H1 (cell line): Measurements from ENCODE around the gene TEX22. TPM values are rescaled to one million over a fixed set of nuclear protein-coding genes. Genes with fewer than 3 reads are reported as not detected.

Experiments
- CTCF ChIA-PET: fragments of 300-600 bp; sonication (Branson Sonifier 250); formaldehyde crosslinking; loops from one replicate; lab custom pipeline; 2021; ENCODE audit not compliant: partially characterized antibody; lab: Charles Lee
- POLR2A ChIA-PET: fragments of 300-600 bp; sonication (Branson Sonifier 250); formaldehyde crosslinking; loops from one replicate; lab custom pipeline; 2021; ENCODE audit warnings: inconsistent platforms; ENCODE audit not compliant: partially characterized antibody; lab: Charles Lee
- DNase-seq, 2 experiments: peaks; one replicate each; pipeline versions ENCODE4 v3.0.0 to v3.0.0-alpha.2; 2010 to 2022; ENCODE audit warnings: low spot score in 2 of 2, low read depth in 1 of 2, mixed read lengths in 1 of 2
- FAIRE-seq: peaks from 2 replicates; lab custom pipeline; 2011; peaks lifted over from hg19 to GRCh38; lab: Jason Lieb, UNC
- H2AFZ ChIP-seq: 2 replicates; pipeline ENCODE4 v1.8.1; 2012; ENCODE audit warnings: low read length, inconsistent platforms
- H2AK5ac ChIP-seq: 2 replicates; pipeline ENCODE4 v1.6.1; 2013; ENCODE audit warnings: low read depth, low read length
- H2BK120ac ChIP-seq: replicated peaks from 2 replicates; pipeline ENCODE3; 2013; ENCODE audit warnings: low read depth, low read length, inconsistent platforms
- H2BK12ac ChIP-seq: 2 replicates; pipeline ENCODE4 v1.6.1; 2013; ENCODE audit warnings: low read depth, low read length
- H2BK15ac ChIP-seq: 2 replicates; pipeline ENCODE4 v1.6.1; 2013; ENCODE audit warnings: low read length
- H2BK20ac ChIP-seq: 2 replicates; pipeline ENCODE4 v1.6.1; 2013; ENCODE audit warnings: low read length
- H2BK5ac ChIP-seq: 2 replicates; pipeline ENCODE4 v1.6.1; 2013; ENCODE audit warnings: low read depth, low read length
- H3K14ac ChIP-seq: 2 replicates; pipeline ENCODE4 v1.6.1; 2013; ENCODE audit warnings: inconsistent platforms; ENCODE audit not compliant: insufficient read length
- H3K18ac ChIP-seq: 2 replicates; pipeline ENCODE4 v1.6.1; 2013; ENCODE audit warnings: low read length; ENCODE audit errors: extremely low read depth
- H3K23ac ChIP-seq: 2 replicates; pipeline ENCODE4 v1.6.1; 2013; ENCODE audit warnings: inconsistent platforms; ENCODE audit not compliant: insufficient read length
- H3K23me2 ChIP-seq: 2 replicates; pipeline ENCODE4 v1.6.1; 2013; ENCODE audit warnings: low read depth, low read length
- H3K27ac ChIP-seq: 2 replicates; pipeline ENCODE4 v1.6.1; 2011; ENCODE audit warnings: low read depth, low read length, inconsistent platforms
- H3K27me3 ChIP-seq, 4 experiments: replicated peaks in 1 of 4; 1 replicate in 1 of 4; 2 replicates in 3 of 4; pipeline versions ENCODE4 v1.6.1 to v1.8.1; 2011 to 2013; ENCODE audit warnings: low read length in 3 of 4, mild to moderate bottlenecking in 3 of 4, inconsistent platforms in 2 of 4, mixed read lengths in 2 of 4, moderate library complexity in 1 of 4; ENCODE audit not compliant: control insufficient read depth in 3 of 4, insufficient read depth in 3 of 4; ENCODE audit errors: extremely low read depth in 1 of 4
- H3K36me3 ChIP-seq, 4 experiments: 2 replicates each; pipeline versions ENCODE4 v1.6.1 to v1.8.1; 2011 to 2013; ENCODE audit warnings: mild to moderate bottlenecking in 4 of 4, low read length in 3 of 4, moderate library complexity in 2 of 4, control low read depth in 1 of 4, inconsistent platforms in 1 of 4; ENCODE audit not compliant: insufficient read depth in 4 of 4, control insufficient read depth in 2 of 4
- H3K4ac ChIP-seq: replicated peaks from 2 replicates; pipeline ENCODE3; 2013; ENCODE audit warnings: low read length, low read depth, mixed read lengths, inconsistent platforms; ENCODE audit not compliant: insufficient read length
- H3K4me1 ChIP-seq, 4 experiments: replicated peaks in 1 of 4; 1 replicate in 1 of 4; 2 replicates in 3 of 4; pipeline versions ENCODE4 v1.6.1 to v1.8.1; 2011 to 2013; ENCODE audit warnings: low read length in 3 of 4, inconsistent platforms in 2 of 4, mixed read lengths in 1 of 4; ENCODE audit not compliant: insufficient read depth in 4 of 4, control insufficient read depth in 3 of 4
- H3K4me2 ChIP-seq, 2 experiments: 2 replicates each; pipeline versions ENCODE4 v1.6.1 to v1.8.1; 2011 to 2013; ENCODE audit warnings: low read depth in 2 of 2, low read length in 2 of 2, control low read depth in 1 of 2, inconsistent platforms in 1 of 2, mild to moderate bottlenecking in 1 of 2; ENCODE audit not compliant: insufficient read depth in 1 of 2
- H3K4me3 ChIP-seq, 4 experiments: fragments of 200-600, 300-600 bp in 1 of 4; sonication (generic), shearing (Covaris generic), sonication (Bioruptor Twin) in 1 of 4; 2 replicates each; pipeline versions ENCODE4 v1.5.1 to v1.8.1; 2011 to 2016; ENCODE audit warnings: low read length in 4 of 4, low read depth in 3 of 4, control low read depth in 2 of 4, inconsistent platforms in 2 of 4, mild to moderate bottlenecking in 2 of 4, mixed read lengths in 1 of 4, moderate library complexity in 1 of 4; ENCODE audit not compliant: insufficient read depth in 2 of 4; ENCODE audit errors: extremely low read depth in 1 of 4
- H3K56ac ChIP-seq: replicated peaks from 2 replicates; pipeline ENCODE3; 2013; ENCODE audit warnings: low read depth, mild to moderate bottlenecking, mixed read lengths, low read length, inconsistent platforms; ENCODE audit not compliant: insufficient read length
- H3K79me1 ChIP-seq: 2 replicates; pipeline ENCODE4 v1.6.1; 2013; ENCODE audit warnings: low read depth, low read length, control low read depth
- H3K79me2 ChIP-seq, 2 experiments: 2 replicates each; pipeline versions ENCODE4 v1.6.1 to v1.8.1; 2012 to 2013; ENCODE audit warnings: low read length in 2 of 2, mild to moderate bottlenecking in 2 of 2, inconsistent platforms in 1 of 2; ENCODE audit not compliant: insufficient read depth in 2 of 2, control insufficient read depth in 1 of 2
- H3K9ac ChIP-seq, 4 experiments: replicated peaks in 1 of 4; 1 replicate in 1 of 4; 2 replicates in 3 of 4; pipeline versions ENCODE4 v1.6.1 to v1.8.1; 2011 to 2013; ENCODE audit warnings: low read depth in 3 of 4, low read length in 3 of 4, control low read depth in 2 of 4, mild to moderate bottlenecking in 2 of 4, moderate library complexity in 2 of 4, inconsistent platforms in 1 of 4; ENCODE audit errors: extremely low read depth in 1 of 4
- H3K9me3 ChIP-seq, 2 experiments: 2 replicates each; pipeline versions ENCODE4 v1.6.1 to v1.8.1; 2012 to 2013; ENCODE audit warnings: mild to moderate bottlenecking in 2 of 2, moderate library complexity in 2 of 2, control low read depth in 1 of 2, inconsistent platforms in 1 of 2, low read depth in 1 of 2, low read length in 1 of 2, mixed read lengths in 1 of 2; ENCODE audit not compliant: insufficient read depth in 2 of 2
- H4K20me1 ChIP-seq, 2 experiments: replicated peaks in 1 of 2; 2 replicates each; pipeline versions ENCODE3 to v1.8.1; 2011 to 2013; ENCODE audit warnings: inconsistent platforms in 2 of 2, low read length in 2 of 2, mild to moderate bottlenecking in 1 of 2; ENCODE audit not compliant: insufficient read depth in 2 of 2, control insufficient read depth in 1 of 2
- H4K5ac ChIP-seq: 2 replicates; pipeline ENCODE4 v1.6.1; 2013; ENCODE audit warnings: low read length, low read depth, mixed read lengths, inconsistent platforms; ENCODE audit not compliant: insufficient read length
- H4K8ac ChIP-seq: 2 replicates; pipeline ENCODE4 v1.8.0; 2013; ENCODE audit warnings: mild to moderate bottlenecking, moderate library complexity, low read length, inconsistent platforms; ENCODE audit not compliant: insufficient read depth; ENCODE audit errors: extremely low read depth
- H4K91ac ChIP-seq: replicated peaks from 2 replicates; pipeline ENCODE3; 2013; ENCODE audit warnings: low read length, mixed read lengths, inconsistent platforms; ENCODE audit not compliant: insufficient read length
- CHD1 ChIP-seq: IDR thresholded peaks from 2 replicates; pipeline ENCODE4 v1.6.1; 2012; ENCODE audit warnings: low read depth, low read length, improper control_type of control experiment
- CTBP2 ChIP-seq: IDR thresholded peaks from 2 replicates; pipeline ENCODE4 v1.7.0; 2011; ENCODE audit warnings: borderline replicate concordance, mild to moderate bottlenecking, moderate library complexity, mixed read lengths, low read length; ENCODE audit not compliant: insufficient read depth, insufficient read length
- GTF2F1 ChIP-seq: IDR thresholded peaks from 2 replicates; pipeline ENCODE4 v1.6.1; 2012; ENCODE audit warnings: low read depth, low read length, improper control_type of control experiment, borderline replicate concordance
- KDM5A ChIP-seq: fragments of 200-600 bp; IDR thresholded peaks from 2 replicates; pipeline ENCODE4 v1.7.1; 2012; ENCODE audit warnings: mild to moderate bottlenecking, low read length, inconsistent platforms, mixed read lengths
- POLR2AphosphoS5 ChIP-seq: IDR thresholded peaks from 2 replicates; pipeline ENCODE4 v1.6.1; 2011; ENCODE audit warnings: low read depth, low read length
- RAD21 ChIP-seq, 2 experiments: IDR thresholded peaks in 1 of 2; conservative IDR thresholded peaks in 1 of 2; 2 replicates each; pipeline ENCODE4 v1.6.1; 2011; ENCODE audit warnings: low read depth in 2 of 2, low read length in 2 of 2, improper control_type of control experiment in 1 of 2, inconsistent platforms in 1 of 2, mild to moderate bottlenecking in 1 of 2, moderate library complexity in 1 of 2
- RXRA ChIP-seq: IDR thresholded peaks from 2 replicates; pipeline ENCODE4 v1.6.1; 2011; ENCODE audit warnings: low read depth, mild to moderate bottlenecking, low read length, moderate library complexity; ENCODE audit not compliant: insufficient read depth
- TBP ChIP-seq: IDR thresholded peaks from 2 replicates; pipeline ENCODE4 v1.6.1; 2011; ENCODE audit warnings: low read depth, low read length, improper control_type of control experiment
- ZNF274 ChIP-seq: IDR thresholded peaks from 2 replicates; pipeline ENCODE4 v1.7.0; 2012; ENCODE audit warnings: low read length, borderline replicate concordance; ENCODE audit errors: extremely low read depth
- WGBS, 2 experiments: shearing (Covaris generic) in 1 of 2; methylation state at CpG; one replicate each; pipeline versions ENCODE4 v1.1.6 to v1.1.7; 2013 to 2015; ENCODE audit warnings: low lambda C conversion rate in 2 of 2, mixed read lengths in 2 of 2, inconsistent platforms in 1 of 2, low coverage in 1 of 2, missing lambda C conversion rate in 1 of 2; ENCODE audit not compliant: insufficient replicate concordance in 2 of 2, insufficient coverage in 1 of 2, insufficient read length in 1 of 2; ENCODE audit errors: extremely low coverage in 1 of 2, missing lambda C conversion rate in 1 of 2; 5-methylcytosine and 5-hydroxymethylcytosine counted together
- polyA plus RNA-seq, 7 experiments: library from polyadenylated mRNA; depleted of rRNA in 3 of 7; stranded (reverse) in 5 of 7; unstranded in 2 of 7; fragments of >200 nt in 5 of 7; fragments of 200-250 nt in 2 of 7; gene quantifications; 1 replicate in 5 of 7; 2 replicates in 1 of 7; 4 replicates in 1 of 7; pipeline versions ENCODE4 v1.2.1 to v1.2.3, GENCODE V29; 2011 to 2013; ENCODE audit warnings: missing spikeins in 2 of 7, mixed read lengths in 2 of 7
- total RNA-seq: library from RNA; stranded (reverse); fragmentation: NEBNext Ultra II Directional; extraction: Animal tissue kit (Norgen Biotek cat#: 25700); gene quantifications from 2 replicates; pipeline ENCODE4 v1.2.1, GENCODE V29; 2021

TEX22 gene
- total and polyA plus RNA-seq, 2 of the 8 experiments (the other 6 are each of a cell fraction or from before 2014, with no cell fraction given) = 0.24 to 0.39 TPM

DNA sequence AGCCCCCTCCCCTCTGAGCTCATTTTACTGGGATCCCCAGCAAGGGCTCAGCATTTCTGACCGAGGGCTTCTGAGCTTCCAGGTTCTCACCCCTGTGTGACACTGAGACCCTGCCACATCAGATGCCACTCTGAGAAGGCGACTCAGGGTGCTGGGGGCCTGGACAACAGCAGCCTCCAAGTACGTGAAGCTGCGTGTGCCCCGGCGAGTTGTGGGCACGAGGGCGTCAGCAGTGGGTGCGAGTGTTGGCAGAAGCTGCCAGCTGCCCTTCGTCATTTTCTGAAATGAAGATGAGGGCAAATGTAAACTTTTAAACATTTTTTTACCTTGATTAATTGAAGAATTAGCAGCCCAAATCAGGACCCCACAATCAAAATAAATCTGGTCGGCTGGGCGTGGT lies 32.7 kb upstream of the TEX22 start:
- H3K27ac ChIP-seq = no peak overlapping the region
- no peak overlapping the region for H3K14ac ChIP-seq
- no peak overlapping the region for H3K56ac ChIP-seq
- H3K36me3 ChIP-seq = peaks cover 0 to 4% (median 0%) of the 10 kb centered on the region in 4 experiments; a peak in 2 of 8 replicates
- no peak overlapping the region for H3K4ac ChIP-seq
- H3K23ac ChIP-seq = no peak overlapping the region
- no peaks in the 10 kb centered on the region for H3K4me1 ChIP-seq
- FAIRE-seq = no peak
- CTCF ChIA-PET = interaction anchor here (1.1 to 2.7 kb wide), 5 partner anchors 11 to 124 kb away, joined by 4 to 10 read pairs (median 4); no protein-coding TSS in a partner anchor
- H3K23me2 ChIP-seq = no peaks in the 10 kb centered on the region
- H3K79me1 ChIP-seq = no peaks in the 10 kb centered on the region
- no peak overlapping the region for H2BK12ac ChIP-seq
- H3K9ac ChIP-seq = no peak overlapping the region
- H2AK5ac ChIP-seq = no peak overlapping the region
- peaks cover 2 to 3% of the 10 kb centered on the region in 2 experiments for H4K20me1 ChIP-seq
- no peak overlapping the region for H3K4me2 ChIP-seq
- no peak overlapping the region for H2BK5ac ChIP-seq
- H2BK15ac ChIP-seq = no peak overlapping the region
- H3K79me2 ChIP-seq = no peaks in the 10 kb centered on the region
- no peak overlapping the region for H2BK20ac ChIP-seq
- H3K27me3 ChIP-seq = no peaks in the 10 kb centered on the region; a peak in 1 of 7 replicates
- no peak overlapping the region for H3K4me3 ChIP-seq
- H2AFZ ChIP-seq = no peak overlapping the region
- no peak overlapping the region for H4K91ac ChIP-seq
- no peak overlapping the region for H3K18ac ChIP-seq
- TF ChIP-seq GTF2F1 (no peak), ZNF274 (no peak), KDM5A (no peak), POLR2AphosphoS5 (no peak), CHD1 (no peak), TBP (no peak), RAD21 (IDR thresholded peaks at IDR 0.05 in 1 of 2, conservative IDR thresholded peaks at IDR 0.05 in 1 of 2; ENCODE audit: low read depth in 2 of 2, low read length in 2 of 2) (no peak), RXRA (no peak), CTBP2 (no peak)
- TF ChIP-seq, all 59 proteins: peak for 0
- Histone ChIP-seq H4K5ac (no peak overlapping the region), H4K8ac (no peak overlapping the region), H3K9me3 (no peaks in the 10 kb centered on the region), H2BK120ac (no peak overlapping the region)
- POLR2A ChIA-PET = interaction anchor here (0.9 kb wide), 1 partner anchor 72 kb away, joined by 3 read pairs; no protein-coding TSS in a partner anchor
- WGBS, 2 experiments = 88% methylated on average over 12 of the region's 12 CpGs; no CpG with 5 or more reads in 1 of the 2 experiments
- DNase-seq = no peak
